Measurements from ENCODE around the gene ATG13. TPM values are rescaled to one million over a fixed set of nuclear protein-coding genes. Genes with fewer than 3 reads are reported as not detected.

Gene ATG13
- polyA plus RNA-seq, 1 donor from 2014 or later = 21.1 TPM

- no peak overlapping the region for H3K4me2 ChIP-seq (ENCODE audit: low read length)
- no peak overlapping the region for H3K9ac ChIP-seq (ENCODE audit: low read length)
- H3K9me2 ChIP-seq (ENCODE audit: insufficient read depth, low read length) = no peaks in the 10 kb centered on the region
- peaks cover 3% of the 10 kb centered on the region for H3K79me2 ChIP-seq (replicated peaks; ENCODE audit: insufficient read depth, low read length)
- H3F3A ChIP-seq (ENCODE audit: insufficient read depth, low read length, poor library complexity, severe bottlenecking) = no peaks in the 10 kb centered on the region
- no peak overlapping the region for H3K27ac ChIP-seq (ENCODE audit: low read length)
- no peaks in the 10 kb centered on the region for H3K9me3 ChIP-seq (ENCODE audit: low read length)
- TF ChIP-seq MXI1 (conservative IDR thresholded peaks at IDR 0.05; ENCODE audit: poor library complexity, severe bottlenecking) (no peak), CTCF (IDR thresholded peaks at IDR 0.05; ENCODE audit: poor library complexity, severe bottlenecking) (no peak), POLR2AphosphoS5 (IDR thresholded peaks at IDR 0.05) (no peak), REST (IDR thresholded peaks at IDR 0.05; ENCODE audit: borderline replicate concordance) (no peak), SMC3 (conservative IDR thresholded peaks at IDR 0.05; ENCODE audit: poor library complexity) (no peak), EP300 (conservative IDR thresholded peaks at IDR 0.05; ENCODE audit: poor library complexity, severe bottlenecking) (no peak), TAF1 (IDR thresholded peaks at IDR 0.05; ENCODE audit: low read depth) (no peak), EZH2 (IDR thresholded peaks at IDR 0.05; ENCODE audit: borderline replicate concordance, insufficient read depth, low read length, poor library complexity, severe bottlenecking) (no peak), RAD21 (conservative IDR thresholded peaks at IDR 0.05) (no peak)
- no peaks in the 10 kb centered on the region for H3K27me3 ChIP-seq (ENCODE audit: insufficient read depth, low read depth, low read length)
- no peak overlapping the region for H3K4me3 ChIP-seq (ENCODE audit: low read length)
- H3K36me3 ChIP-seq (ENCODE audit: insufficient read depth, low read length) = no peaks in the 10 kb centered on the region
- H4K20me1 ChIP-seq (ENCODE audit: insufficient read depth) = no peaks in the 10 kb centered on the region
- no peak overlapping the region for H2AFZ ChIP-seq (ENCODE audit: low read depth, low read length)
Observed at GRCh38 chr11:46609386-46609785, 8.0 kb upstream of the ATG13 start.

- Histone ChIP-seq H3K27ac (ENCODE audit: low read length) (no peak overlapping the region), H3K9ac (ENCODE audit: low read length) (no peak overlapping the region), H3K9me2 (ENCODE audit: insufficient read depth, low read length) (no peaks in the 10 kb centered on the region), H3K4me3 (ENCODE audit: low read length) (peak overlapping the region; percentile 26), H3F3A (ENCODE audit: insufficient read depth, low read length, poor library complexity, severe bottlenecking) (no peaks in the 10 kb centered on the region), H4K20me1 (ENCODE audit: insufficient read depth) (no peaks in the 10 kb centered on the region), H2AFZ (ENCODE audit: low read depth, low read length) (no peak overlapping the region), H3K79me2 (replicated peaks; ENCODE audit: insufficient read depth, low read length) (peaks cover 7% of the 10 kb centered on the region), H3K9me3 (ENCODE audit: low read length) (no peaks in the 10 kb centered on the region), H3K27me3 (ENCODE audit: insufficient read depth, low read depth, low read length) (no peaks in the 10 kb centered on the region), H3K4me2 (ENCODE audit: low read length) (no peak overlapping the region), H3K36me3 (ENCODE audit: insufficient read depth, low read length) (no peaks in the 10 kb centered on the region)
- TF ChIP-seq EP300 (conservative IDR thresholded peaks at IDR 0.05; ENCODE audit: poor library complexity, severe bottlenecking) (no peak), TAF1 (IDR thresholded peaks at IDR 0.05; ENCODE audit: low read depth) (no peak), REST (IDR thresholded peaks at IDR 0.05; ENCODE audit: borderline replicate concordance) (no peak), EZH2 (IDR thresholded peaks at IDR 0.05; ENCODE audit: borderline replicate concordance, insufficient read depth, low read length, poor library complexity, severe bottlenecking) (no peak), MXI1 (conservative IDR thresholded peaks at IDR 0.05; ENCODE audit: poor library complexity, severe bottlenecking) (no peak), POLR2AphosphoS5 (IDR thresholded peaks at IDR 0.05) (no peak), SMC3 (conservative IDR thresholded peaks at IDR 0.05; ENCODE audit: poor library complexity) (no peak), CTCF (IDR thresholded peaks at IDR 0.05; ENCODE audit: poor library complexity, severe bottlenecking) (no peak), RAD21 (conservative IDR thresholded peaks at IDR 0.05) (no peak)
Observed at GRCh38 chr11:46611526-46612304, 5.6 kb upstream of the ATG13 start.
